Measurements from ENCODE around the gene BTG4.

DNA sequence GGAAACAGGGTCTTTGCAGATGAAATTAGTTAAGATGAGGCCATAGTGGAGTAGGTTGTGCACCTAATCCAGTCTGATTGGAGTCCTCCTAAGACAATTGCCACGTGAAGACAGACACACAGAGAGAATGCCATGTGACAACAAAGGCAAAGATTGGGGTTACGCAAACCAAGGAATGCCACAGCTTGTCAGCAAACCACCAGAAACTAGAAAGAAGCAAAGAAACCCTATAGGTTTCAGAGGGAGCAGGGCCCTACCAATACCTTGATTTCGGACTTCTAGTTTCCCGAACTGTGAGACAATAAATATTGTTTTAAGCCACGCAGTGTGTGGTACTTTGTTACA is 20.2 kb upstream of the BTG4 start:
- TF ChIP-seq POLR2A (IDR thresholded peaks at IDR 0.05) = no peak
- TF ChIP-seq, protein P1, sequence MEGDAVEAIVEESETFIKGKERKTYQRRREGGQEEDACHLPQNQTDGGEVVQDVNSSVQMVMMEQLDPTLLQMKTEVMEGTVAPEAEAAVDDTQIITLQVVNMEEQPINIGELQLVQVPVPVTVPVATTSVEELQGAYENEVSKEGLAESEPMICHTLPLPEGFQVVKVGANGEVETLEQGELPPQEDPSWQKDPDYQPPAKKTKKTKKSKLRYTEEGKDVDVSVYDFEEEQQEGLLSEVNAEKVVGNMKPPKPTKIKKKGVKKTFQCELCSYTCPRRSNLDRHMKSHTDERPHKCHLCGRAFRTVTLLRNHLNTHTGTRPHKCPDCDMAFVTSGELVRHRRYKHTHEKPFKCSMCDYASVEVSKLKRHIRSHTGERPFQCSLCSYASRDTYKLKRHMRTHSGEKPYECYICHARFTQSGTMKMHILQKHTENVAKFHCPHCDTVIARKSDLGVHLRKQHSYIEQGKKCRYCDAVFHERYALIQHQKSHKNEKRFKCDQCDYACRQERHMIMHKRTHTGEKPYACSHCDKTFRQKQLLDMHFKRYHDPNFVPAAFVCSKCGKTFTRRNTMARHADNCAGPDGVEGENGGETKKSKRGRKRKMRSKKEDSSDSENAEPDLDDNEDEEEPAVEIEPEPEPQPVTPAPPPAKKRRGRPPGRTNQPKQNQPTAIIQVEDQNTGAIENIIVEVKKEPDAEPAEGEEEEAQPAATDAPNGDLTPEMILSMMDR (IDR thresholded peaks at IDR 0.05) = no peak
- no peak for TF ChIP-seq EP300 (IDR thresholded peaks at IDR 0.05)
